ENCODE results near the gene TOX2.

The TOX2 gene
- long read RNA-seq, donor 1, result 0 reads
- long read RNA-seq, donor 2, result 0 reads
- long read RNA-seq, donor 3, result 0 reads
- long read RNA-seq, donor 4, result 0 reads
- long read RNA-seq, donor 5, result 0 reads
- long read RNA-seq, donor 6, result 0 reads
- long read RNA-seq, donor 7, result 0 reads
- long read RNA-seq, donor 8, result 0 reads

- DNase-seq, result peak; percentile 41
These were observed at the start of gene TOX2 for GRCh38 chr20:43914311-43915210. Gene TOX2, plus strand, starts transcription at chr20:43914852. Its CDS starts 40 bp downstream, at chr20:43914892.

GRCh38 chr20:43868091-43868490, 46.6 kb upstream of the TOX2 start:
- DNase-seq, result no peak

GRCh38 chr20:43870484-43870883, 44.2 kb upstream of the TOX2 start:
- no peak for DNase-seq

- DNase-seq, result no peak
These were observed 35.9 kb upstream of the TOX2 start for GRCh38 chr20:43878776-43879175.

- DNase-seq, result no peak
These were observed 20.7 kb upstream of the TOX2 start for GRCh38 chr20:43893930-43894329.

GRCh38 chr20:43894491-43894890, 20.2 kb upstream of the TOX2 start:
- no peak for DNase-seq

GRCh38 chr20:43895235-43895634, 19.4 kb upstream of the TOX2 start:
- DNase-seq, result no peak

- no peak for DNase-seq
These were observed 15.2 kb upstream of the TOX2 start for GRCh38 chr20:43899274-43900120.

GRCh38 chr20:43900121-43900466, 14.6 kb upstream of the TOX2 start:
- no peak for DNase-seq

- DNase-seq, result no peak
These were observed 14.2 kb upstream of the TOX2 start for GRCh38 chr20:43900496-43900895.

- no peak for DNase-seq
These were observed 13.4 kb upstream of the TOX2 start for GRCh38 chr20:43901296-43901695.

- DNase-seq, result no peak
These were observed 10.5 kb upstream of the TOX2 start for GRCh38 chr20:43903953-43904826.

- DNase-seq, result no peak
These were observed 9.8 kb upstream of the TOX2 start for GRCh38 chr20:43904827-43905177.

GRCh38 chr20:43906505-43907034, 8.1 kb upstream of the TOX2 start:
- no peak for DNase-seq

- DNase-seq, result no peak
These were observed 5.4 kb upstream of the TOX2 start for GRCh38 chr20:43909211-43909610.

GRCh38 chr20:43909720-43910119, 4.9 kb upstream of the TOX2 start:
- DNase-seq, result no peak

GRCh38 chr20:43910564-43910963, 4.1 kb upstream of the TOX2 start:
- no peak for DNase-seq

- DNase-seq, result no peak
These were observed 3.6 kb upstream of the TOX2 start for GRCh38 chr20:43911066-43911465.

- no peak for DNase-seq
These were observed 1.2 kb upstream of the TOX2 start for GRCh38 chr20:43913291-43914025.

- peak; percentile 63 for DNase-seq
These were observed 790 bp downstream of the TOX2 start for GRCh38 chr20:43915211-43916072.
